Keratinocyte (primary cell): ENCODE data around the gene TAPBP. TPM values are rescaled to one million over a fixed set of nuclear protein-coding genes. Genes with fewer than 3 reads are reported as not detected.

Source experiments
- DNase-seq: peaks from one replicate; pipeline ENCODE4 v3.0.0-alpha.2; 2011; ENCODE audit warnings: low read depth, missing footprints, low spot score
- FAIRE-seq: peaks from 2 replicates; lab custom pipeline; 2011; peaks lifted over from hg19 to GRCh38; lab: Jason Lieb, UNC
- H2AFZ ChIP-seq: 2 replicates; pipeline ENCODE4 v1.6.0; 2012; ENCODE audit warnings: low read length, control low read depth, inconsistent platforms; ENCODE audit not compliant: control insufficient read depth
- H3K27ac ChIP-seq: 2 replicates; pipeline ENCODE4 v1.5.1; 2011; ENCODE audit warnings: low read length; ENCODE audit not compliant: control insufficient read depth, insufficient read depth
- H3K27me3 ChIP-seq: 3 replicates; pipeline ENCODE4 v1.6.0; 2011; ENCODE audit warnings: low read length; ENCODE audit not compliant: control insufficient read depth, insufficient read depth; ENCODE audit errors: extremely low read depth
- H3K36me3 ChIP-seq, 2 experiments: 2 replicates in 1 of 2; 3 replicates in 1 of 2; pipeline ENCODE4 v1.5.1; 2011; ENCODE audit warnings: low read length in 2 of 2, mild to moderate bottlenecking in 1 of 2; ENCODE audit not compliant: control insufficient read depth in 2 of 2, insufficient read depth in 2 of 2; ENCODE audit errors: extremely low read depth in 1 of 2
- H3K4me1 ChIP-seq: 3 replicates; pipeline ENCODE4 v1.5.1; 2011; ENCODE audit warnings: low read length; ENCODE audit not compliant: control insufficient read depth, insufficient read depth; ENCODE audit errors: extremely low read depth
- H3K4me2 ChIP-seq: 3 replicates; pipeline ENCODE4 v1.6.0; 2011; ENCODE audit warnings: low read depth, low read length; ENCODE audit not compliant: control insufficient read depth, insufficient read depth; ENCODE audit errors: extremely low read depth
- H3K4me3 ChIP-seq, 3 experiments: fragments of 200-600 bp in 1 of 3; sonication (generic) in 1 of 3; 2 replicates in 2 of 3; 3 replicates in 1 of 3; pipeline ENCODE4 v1.5.1; 2011 to 2016; ENCODE audit warnings: low read length in 3 of 3, mild to moderate bottlenecking in 3 of 3, control low read depth in 2 of 3, inconsistent platforms in 1 of 3, low read depth in 1 of 3, mixed read lengths in 1 of 3, mixed run types in 1 of 3, moderate library complexity in 1 of 3; ENCODE audit not compliant: control insufficient read depth in 2 of 3, insufficient read depth in 2 of 3; ENCODE audit errors: extremely low read depth in 1 of 3
- H3K79me2 ChIP-seq: 2 replicates; pipeline ENCODE4 v1.6.0; 2012; ENCODE audit warnings: low read length; ENCODE audit not compliant: control insufficient read depth, insufficient read depth
- H3K9ac ChIP-seq: 3 replicates; pipeline ENCODE4 v1.6.0; 2011; ENCODE audit warnings: low read length; ENCODE audit not compliant: control insufficient read depth, insufficient read depth; ENCODE audit errors: extremely low read depth
- H3K9me1 ChIP-seq: 3 replicates; pipeline ENCODE4 v1.6.0; 2011; ENCODE audit warnings: low read length; ENCODE audit not compliant: control insufficient read depth, insufficient read depth; ENCODE audit errors: extremely low read depth
- H3K9me3 ChIP-seq: 2 replicates; pipeline ENCODE4 v1.5.1; 2012; ENCODE audit warnings: low read depth, low read length; ENCODE audit not compliant: control insufficient read depth
- H4K20me1 ChIP-seq: 3 replicates; pipeline ENCODE4 v1.6.0; 2011; ENCODE audit warnings: low read length; ENCODE audit not compliant: control insufficient read depth, insufficient read depth; ENCODE audit errors: extremely low read depth
- CTCF ChIP-seq, 3 experiments: IDR thresholded peaks in 1 of 3; conservative IDR thresholded peaks in 1 of 3; optimal IDR thresholded peaks in 1 of 3; 2 replicates in 2 of 3; 3 replicates in 1 of 3; pipeline versions ENCODE3 to v1.5.1; 2011; ENCODE audit warnings: low read length in 3 of 3, mild to moderate bottlenecking in 3 of 3, moderate library complexity in 2 of 3, control low read depth in 1 of 3, inconsistent platforms in 1 of 3; ENCODE audit not compliant: insufficient read depth in 2 of 3; ENCODE audit errors: extremely low read depth in 1 of 3
- EZH2 ChIP-seq: IDR thresholded peaks from one replicate; pipeline ENCODE4 v1.6.1; 2012; ENCODE audit warnings: inconsistent platforms, mild to moderate bottlenecking, low read length, moderate library complexity
- dilution Hi-C: fragments of 300-500 bp; cut with MboI; formaldehyde crosslinking; loops from one replicate; pipeline ENCODE4 v1.7.0; 2020; ENCODE audit warnings: low sequenced_read_pairs; ENCODE audit not compliant: extremely low pct_ligation_motif_present
- polyA plus RNA-seq, 5 experiments: library from polyadenylated mRNA; depleted of rRNA in 3 of 5; stranded (reverse) in 3 of 5; stranded (forward) in 1 of 5; unstranded in 1 of 5; fragments of >200 nt; gene quantifications; 1 replicate in 1 of 5; 2 replicates in 3 of 5; 3 replicates in 1 of 5; pipeline versions ENCODE4 v1.2.1 to v1.2.3, GENCODE V29; 2011 to 2012; ENCODE audit warnings: missing spikeins in 2 of 5, low read depth in 1 of 5, low replicate concordance in 1 of 5

The TAPBP gene
- polyA plus RNA-seq, 1 donor (not counting 4 experiments of a cell fraction or from before 2014, with no cell fraction given) = 22.2 TPM

- H3K4me1 ChIP-seq = peaks cover 20% of the 10 kb centered on the region
- H3K4me3 ChIP-seq = peak within 1 kb of the TSS; percentile 54 to 98 (median 95)
- peak within 1 kb of the TSS; percentile 85 for H3K27ac ChIP-seq
- no peaks in the 10 kb centered on the region for H4K20me1 ChIP-seq
- peak within 1 kb of the TSS; percentile 95 for H2AFZ ChIP-seq
- peaks cover 34 to 53% of the 10 kb centered on the region in 2 experiments for H3K36me3 ChIP-seq
- H3K9me3 ChIP-seq = no peaks in the 10 kb centered on the region
- peak within 1 kb of the TSS; percentile 95 for H3K9ac ChIP-seq
- no peak for TF ChIP-seq EZH2
- TF ChIP-seq CTCF (optimal IDR thresholded peaks at IDR 0.05 in 1 of 3, IDR thresholded peaks at IDR 0.05 in 1 of 3, conservative IDR thresholded peaks at IDR 0.05 in 1 of 3; ENCODE audit: extremely low read depth in 1 of 3, insufficient read depth in 2 of 3, low read length in 3 of 3) = no peak
- FAIRE-seq (peak; percentile 41), DNase-seq (no peak)
- peak within 1 kb of the TSS; percentile 99 for H3K4me2 ChIP-seq
- H3K79me2 ChIP-seq = peaks cover 49% of the 10 kb centered on the region
- dilution Hi-C loops = no loop called here
- H3K27me3 ChIP-seq = no peaks in the 10 kb centered on the region
- H3K9me1 ChIP-seq = no peaks in the 10 kb centered on the region
Measured at GRCh38 chr6:33288921-33289783, 24.7 kb downstream of the TAPBP start, which contains the start of the genes PFDN6 and WDR46. Gene PFDN6, plus strand, starts transcription at chr6:33289601. Its CDS starts 256 bp downstream, at chr6:33289857. Gene WDR46, minus strand, starts transcription at chr6:33289239. Its CDS starts 69 bp downstream, at chr6:33289170.

GRCh38 chr6:33288141-33288920, 25.5 kb downstream of the TAPBP start:
- Histone ChIP-seq H3K9me3 (no peaks in the 10 kb centered on the region), H3K4me2 (peak overlapping the region; percentile 99), H4K20me1 (no peaks in the 10 kb centered on the region), H3K27ac (peak overlapping the region; percentile 85), H3K9ac (peak overlapping the region; percentile 95), H3K9me1 (no peaks in the 10 kb centered on the region), H3K36me3 (peaks cover 33 to 54% of the 10 kb centered on the region in 2 experiments), H2AFZ (peak overlapping the region; percentile 95), H3K79me2 (peaks cover 49% of the 10 kb centered on the region), H3K4me1 (peaks cover 20% of the 10 kb centered on the region), H3K4me3 (peak overlapping the region; percentile 54 to 98 (median 95)), H3K27me3 (no peaks in the 10 kb centered on the region)
- TF ChIP-seq CTCF (optimal IDR thresholded peaks at IDR 0.05 in 1 of 3, IDR thresholded peaks at IDR 0.05 in 1 of 3, conservative IDR thresholded peaks at IDR 0.05 in 1 of 3; ENCODE audit: extremely low read depth in 1 of 3, insufficient read depth in 2 of 3, low read length in 3 of 3) = no peak
- no peak for TF ChIP-seq EZH2
- no peak for FAIRE-seq
- dilution Hi-C loops = no loop called here
- DNase-seq = no peak
